ENCODE measurements around the gene APOA4.
A peak's percentile ranks its signal among the peaks of the same experiment; 100 is the strongest.

Gene APOA4

DNA sequence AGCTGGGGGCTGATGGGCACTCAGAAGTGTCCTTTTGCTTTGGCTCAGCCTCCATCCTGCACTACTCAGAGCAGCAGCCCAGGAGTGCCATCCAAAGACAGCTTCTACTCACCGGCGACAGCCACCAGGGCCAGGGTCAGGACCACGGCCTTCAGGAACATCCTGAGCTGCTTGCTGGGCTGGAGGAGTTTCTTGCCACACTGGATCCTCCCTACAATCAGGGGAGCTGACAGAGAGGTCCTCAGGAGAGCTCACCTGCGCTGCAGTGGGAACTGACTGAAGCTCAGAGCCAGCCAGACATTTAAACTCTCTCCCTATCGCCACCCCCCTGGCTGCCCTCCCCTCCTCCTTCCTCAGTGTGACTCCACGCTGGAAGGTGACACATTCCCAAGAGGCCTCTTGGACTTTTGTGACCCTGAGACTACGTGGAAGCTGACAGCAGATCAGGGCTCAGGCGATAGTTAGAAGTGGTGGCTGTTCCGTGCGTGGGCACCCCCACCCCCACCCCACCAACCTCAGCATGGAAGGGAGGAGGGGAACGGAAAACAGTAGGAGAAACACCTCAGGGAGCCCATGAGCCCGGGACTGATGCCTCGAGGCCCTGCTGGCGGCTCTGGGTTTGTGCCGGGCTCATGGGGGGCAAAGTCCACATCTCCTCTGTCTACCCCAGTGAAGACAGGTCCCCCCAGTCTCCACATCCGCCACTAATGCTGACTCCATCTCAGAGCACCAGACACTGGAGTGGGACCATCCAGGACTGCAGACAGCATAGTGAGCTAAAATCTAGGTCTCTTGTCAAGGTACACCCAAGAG, at the start of gene APOA4:
TSS of gene APOA4 (minus strand) at position 274 of the 813 bp plus-strand sequence. CDS start at position 161, 113 bp downstream.
- no peak for DNase-seq (ENCODE audit: low read depth, low spot score)

GRCh38 chr11:116871248-116871647, 48.1 kb upstream of the APOA4 start:
- DNase-seq (ENCODE audit: low read depth, low spot score): peak; percentile 78

DNA sequence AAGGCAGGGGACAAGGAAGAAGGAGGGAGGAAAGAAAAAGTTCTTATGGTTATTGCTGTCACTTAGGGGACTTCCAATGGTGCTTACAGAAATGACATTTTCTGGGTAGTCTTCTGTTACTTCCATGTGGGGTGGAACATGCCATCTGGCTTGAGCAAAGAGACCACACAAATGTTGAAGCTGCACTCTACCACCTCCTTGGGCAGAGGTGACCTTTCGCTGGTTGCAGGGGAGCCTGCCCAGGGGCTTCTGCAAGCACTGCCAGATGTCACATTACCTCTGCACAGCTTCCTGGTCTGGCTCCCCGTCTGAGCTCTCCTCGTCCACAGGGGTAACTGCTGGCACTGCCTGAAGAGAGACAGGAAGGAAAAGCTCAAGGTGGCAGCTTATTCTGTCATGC, 47.0 kb upstream of the APOA4 start:
- DNase-seq (ENCODE audit: low read depth, low spot score): no peak

GRCh38 chr11:116869610-116870009, 46.5 kb upstream of the APOA4 start:
- DNase-seq (ENCODE audit: low read depth, low spot score): no peak

GRCh38 chr11:116868066-116868465, 45.0 kb upstream of the APOA4 start:
- no peak for DNase-seq (ENCODE audit: low read depth, low spot score)

- DNase-seq (ENCODE audit: low read depth, low spot score): no peak
These were observed 44.5 kb upstream of the APOA4 start for GRCh38 chr11:116867619-116868018.

DNA sequence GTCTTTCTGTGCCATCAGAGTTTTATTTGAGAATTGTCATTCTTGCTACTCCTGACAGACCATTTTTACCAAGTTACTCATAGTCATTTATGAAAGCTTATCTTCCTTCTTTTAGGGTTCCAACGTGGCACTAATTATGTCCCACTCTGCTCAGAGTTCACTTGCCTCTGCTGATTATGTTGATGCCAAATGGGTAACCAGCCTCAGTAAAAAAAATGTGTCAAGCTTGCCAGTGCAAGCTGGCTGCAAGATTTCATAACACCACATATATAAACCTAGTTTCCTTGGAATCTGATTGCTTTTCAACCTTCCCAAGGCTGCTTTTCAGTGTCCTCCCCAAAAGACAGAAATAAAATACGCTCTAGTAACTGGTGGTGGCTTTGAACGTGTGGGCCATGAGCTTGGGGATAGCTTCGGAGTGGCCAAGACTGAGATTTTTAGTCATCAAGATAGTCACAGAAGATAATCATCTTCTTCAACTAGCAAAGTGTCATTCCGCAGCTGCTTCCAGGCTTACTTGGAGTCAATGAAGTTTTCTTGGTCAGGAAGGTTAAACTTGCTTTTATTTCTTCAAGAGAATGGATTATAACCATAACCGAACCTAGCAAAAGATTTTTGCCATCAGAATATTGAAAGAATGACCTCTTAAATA, 43.8 kb upstream of the APOA4 start:
- no peak for DNase-seq (ENCODE audit: low read depth, low spot score)

DNA sequence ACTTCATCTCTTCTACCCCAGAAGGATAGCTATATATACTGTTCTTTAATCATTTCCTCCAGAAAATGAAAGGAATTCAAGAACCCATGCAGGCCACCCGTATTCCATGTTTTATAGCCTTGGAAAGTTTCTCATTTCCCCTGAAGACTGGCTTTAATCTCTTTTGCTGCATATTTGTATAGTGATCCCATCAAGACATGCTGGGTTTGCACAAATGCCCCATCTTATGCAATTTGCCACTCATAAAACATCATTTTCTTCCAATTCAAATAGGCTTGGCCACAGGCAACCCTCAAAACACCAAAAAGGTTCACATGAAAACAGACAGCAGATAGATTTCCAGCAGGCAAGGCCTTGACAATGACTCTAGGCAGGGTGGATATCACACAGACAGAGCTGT, 42.6 kb upstream of the APOA4 start:
- DNase-seq (ENCODE audit: low read depth, low spot score): no peak

DNA sequence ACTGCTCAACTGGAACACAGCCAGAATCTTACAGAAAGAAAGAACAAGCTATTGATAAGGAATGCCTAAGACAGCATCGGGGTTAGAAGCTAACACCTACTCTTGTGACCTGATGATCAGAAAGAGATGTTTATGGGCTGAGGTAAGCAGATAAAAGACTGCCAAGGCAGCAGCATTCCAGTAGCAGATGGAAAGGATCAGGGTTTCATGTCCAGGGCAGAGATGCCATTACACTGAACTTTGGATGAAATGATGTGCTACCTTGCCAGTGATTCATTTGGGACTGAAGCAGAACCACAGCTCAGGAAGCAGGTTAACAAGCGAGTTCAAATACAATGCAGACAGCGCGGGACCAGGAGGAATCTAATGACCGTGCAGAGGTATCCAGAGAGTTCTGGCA, 41.4 kb upstream of the APOA4 start:
- no peak for DNase-seq (ENCODE audit: low read depth, low spot score)

DNA sequence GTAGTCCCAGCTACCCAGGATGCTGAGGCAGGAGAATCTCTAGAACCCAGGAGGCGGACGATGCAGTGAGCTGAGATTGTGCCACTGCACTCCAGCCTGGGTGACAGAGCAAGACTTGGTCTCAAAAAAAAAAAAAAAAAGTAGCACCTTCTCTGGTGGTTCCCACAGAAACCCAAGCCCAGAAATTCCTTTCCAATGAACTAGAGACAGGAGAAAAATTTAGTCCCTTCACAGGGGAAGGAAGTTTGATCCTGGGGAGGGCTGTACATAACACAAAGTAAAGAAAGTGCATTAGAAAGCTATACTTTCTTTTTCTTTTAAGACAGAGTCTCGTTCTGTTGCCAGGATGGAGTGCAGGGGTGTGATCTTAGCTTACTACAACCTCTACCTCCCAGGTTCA, 39.8 kb upstream of the APOA4 start:
- peak; percentile 38 for DNase-seq (ENCODE audit: low read depth, low spot score)

GRCh38 chr11:116862185-116862584, 39.1 kb upstream of the APOA4 start:
- no peak for DNase-seq (ENCODE audit: low read depth, low spot score)

GRCh38 chr11:116861539-116861938, 38.4 kb upstream of the APOA4 start:
- DNase-seq (ENCODE audit: low read depth, low spot score): peak; percentile 72

DNA sequence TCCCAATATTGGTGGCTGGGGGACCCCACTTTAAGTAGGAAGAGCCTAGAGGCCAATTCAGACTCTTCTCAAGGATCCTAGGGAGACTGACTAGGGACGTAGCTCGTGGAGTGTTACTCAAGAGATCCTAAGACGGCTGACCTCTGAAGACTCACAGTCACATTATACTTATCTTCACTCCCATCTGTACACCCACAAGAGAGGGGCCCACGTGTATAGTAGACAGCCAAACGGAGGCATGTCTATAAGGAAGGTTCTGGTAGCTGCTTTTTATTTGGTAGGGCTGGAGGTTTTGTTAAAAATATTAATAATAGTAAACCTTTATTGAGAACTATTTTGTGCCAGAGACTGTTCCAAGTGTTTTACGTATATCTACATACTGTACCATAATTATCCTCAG, 37.2 kb upstream of the APOA4 start:
- no peak for DNase-seq (ENCODE audit: low read depth, low spot score)

DNA sequence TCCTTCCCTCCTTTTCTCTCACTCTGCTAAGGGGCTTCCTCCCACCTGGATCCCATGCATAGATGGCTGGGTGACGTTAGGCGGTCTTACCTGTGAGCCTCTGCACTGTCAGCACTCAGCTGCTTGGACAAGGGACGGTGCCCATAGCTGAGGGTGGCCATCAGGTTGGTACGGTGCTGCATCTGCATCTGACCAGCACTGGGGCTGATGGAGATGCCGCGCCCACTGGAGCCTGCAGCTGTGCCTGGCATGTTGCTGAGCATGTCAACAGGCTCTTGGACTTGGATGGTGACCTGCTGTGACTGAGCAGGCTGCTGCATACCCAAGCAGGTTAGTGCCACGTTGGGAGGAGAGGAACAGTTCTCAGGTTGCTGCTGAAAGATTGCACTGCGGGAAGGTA, 36.1 kb upstream of the APOA4 start:
- no peak for DNase-seq (ENCODE audit: low read depth, low spot score)

DNA sequence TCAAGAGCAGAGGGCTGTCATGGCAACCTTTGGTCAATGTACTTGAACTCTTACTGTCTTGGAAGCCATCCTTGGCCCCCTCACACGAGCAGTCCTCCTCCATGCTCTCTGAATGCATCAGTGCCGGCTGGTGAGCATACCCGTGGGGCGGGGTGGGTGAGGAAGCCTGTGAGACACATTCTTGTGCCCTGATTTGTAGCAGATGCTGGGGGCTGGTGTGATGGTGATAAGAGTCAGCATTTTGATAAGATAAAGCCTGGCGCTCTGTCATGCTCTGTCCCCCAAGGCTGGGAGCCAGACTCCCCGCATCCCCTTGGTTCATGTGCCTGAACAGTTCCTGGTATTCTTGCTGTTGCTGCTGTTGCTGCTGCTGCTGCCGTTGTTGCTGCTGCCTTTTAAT, 34.8 kb upstream of the APOA4 start:
- no peak for DNase-seq (ENCODE audit: low read depth, low spot score)

DNA sequence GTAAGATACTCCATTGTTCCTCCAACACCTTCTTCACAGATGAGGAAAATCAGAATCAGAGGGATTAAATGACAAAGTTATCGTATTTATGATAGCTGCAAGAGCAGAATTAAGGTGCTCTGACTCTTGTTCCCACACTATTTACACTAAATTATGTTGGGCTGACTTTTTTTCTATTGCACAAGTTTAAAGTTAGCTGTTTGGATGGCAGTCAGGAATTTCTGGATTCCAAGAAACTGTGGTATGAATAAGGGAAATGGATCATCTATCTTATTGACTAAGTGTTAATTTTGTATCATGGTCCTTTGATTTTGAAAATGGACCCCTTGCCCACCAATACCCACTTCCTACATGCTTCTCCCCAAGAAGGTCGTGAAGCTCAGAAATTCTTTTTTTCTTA, 34.2 kb upstream of the APOA4 start:
- no peak for DNase-seq (ENCODE audit: low read depth, low spot score)

GRCh38 chr11:116856423-116856822, 33.3 kb upstream of the APOA4 start:
- DNase-seq (ENCODE audit: low read depth, low spot score): no peak

DNA sequence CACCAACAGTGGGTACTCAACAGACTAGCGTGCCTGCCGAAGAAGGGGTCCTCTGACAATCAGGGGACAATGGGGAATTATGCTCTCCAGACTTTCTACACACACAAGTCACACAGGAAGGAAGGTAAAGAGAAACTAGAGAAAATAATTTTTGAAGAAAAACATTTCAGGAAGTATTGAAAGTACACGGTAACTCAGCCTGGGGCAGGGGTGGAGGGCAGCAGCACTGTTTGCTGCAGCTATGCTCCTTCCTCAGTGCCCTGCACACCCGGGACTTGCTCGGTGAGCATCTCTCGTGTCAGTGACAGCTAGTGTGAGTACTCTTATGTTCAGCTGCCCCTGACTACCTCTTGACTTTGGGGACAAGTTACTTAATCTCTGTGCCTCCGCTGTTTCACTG, 32.3 kb upstream of the APOA4 start:
- DNase-seq (ENCODE audit: low read depth, low spot score): no peak

DNA sequence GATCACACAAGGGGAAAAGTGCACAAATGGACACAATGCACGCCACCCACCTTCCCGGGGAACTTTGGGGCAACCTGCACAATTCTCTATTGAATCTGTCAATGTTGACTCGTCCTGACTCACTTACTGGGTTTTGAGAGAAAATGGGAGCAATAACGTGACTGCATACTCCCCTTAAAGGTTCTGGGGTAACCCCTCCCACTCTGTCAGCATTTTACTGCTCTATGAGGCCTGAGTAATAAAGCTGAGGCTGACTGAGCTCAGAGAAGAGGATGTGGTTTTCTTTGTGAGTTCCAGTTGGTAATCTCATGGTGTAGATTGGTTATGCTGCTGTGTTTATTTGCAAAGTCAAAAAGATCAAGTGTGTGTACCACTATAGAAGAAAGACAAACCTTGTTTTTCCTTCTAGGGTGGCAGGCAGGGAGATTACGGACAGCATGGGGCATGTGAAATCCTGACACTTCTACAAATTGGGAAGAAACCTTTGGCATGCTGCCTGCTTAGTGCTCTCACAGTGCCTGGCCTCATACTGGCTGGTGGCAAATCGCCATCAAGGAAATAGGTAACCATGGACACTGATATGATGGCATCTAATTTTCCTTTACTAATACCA, 30.5 kb upstream of the APOA4 start:
- peak; percentile 88 for DNase-seq (ENCODE audit: low read depth, low spot score)

DNA sequence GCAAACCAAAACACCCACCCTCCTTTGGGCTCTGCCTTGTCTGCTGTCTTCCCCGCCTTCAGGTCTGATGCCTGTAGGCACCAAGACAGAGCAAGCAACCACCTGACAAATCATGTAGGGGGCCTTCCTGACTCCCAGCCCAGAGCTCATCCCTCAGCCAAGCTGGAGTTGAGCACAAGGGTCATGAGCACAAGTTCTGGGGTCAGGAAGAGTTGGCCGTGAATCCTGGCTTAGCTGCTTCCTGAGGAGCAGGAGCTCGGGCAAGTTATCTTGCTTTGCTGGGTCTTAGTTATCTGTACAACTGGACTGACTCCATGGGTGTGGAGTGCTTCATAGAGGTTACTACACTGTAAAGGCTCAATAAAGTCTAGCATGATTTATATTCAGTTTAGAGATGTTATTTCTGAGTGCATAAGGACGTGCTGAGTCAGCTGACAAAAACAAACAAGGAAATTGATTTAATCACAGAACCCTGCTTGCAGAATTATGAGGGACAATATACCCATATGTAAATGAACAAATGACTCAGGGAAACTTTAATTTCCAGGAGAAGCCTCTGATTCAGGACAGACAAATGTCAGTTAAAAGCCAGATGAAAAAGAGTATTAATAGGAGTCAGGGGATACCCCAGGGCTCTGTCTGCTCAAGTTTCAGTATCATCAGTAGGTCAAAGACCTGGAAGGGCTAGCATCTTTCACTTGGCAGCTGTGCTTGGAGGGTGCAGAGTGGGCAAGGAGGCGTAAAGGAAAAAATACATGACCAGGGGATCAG, 29.3 kb upstream of the APOA4 start:
- peak; percentile 21 for DNase-seq (ENCODE audit: low read depth, low spot score)

GRCh38 chr11:116851626-116852025, 28.5 kb upstream of the APOA4 start:
- DNase-seq (ENCODE audit: low read depth, low spot score): no peak

DNA sequence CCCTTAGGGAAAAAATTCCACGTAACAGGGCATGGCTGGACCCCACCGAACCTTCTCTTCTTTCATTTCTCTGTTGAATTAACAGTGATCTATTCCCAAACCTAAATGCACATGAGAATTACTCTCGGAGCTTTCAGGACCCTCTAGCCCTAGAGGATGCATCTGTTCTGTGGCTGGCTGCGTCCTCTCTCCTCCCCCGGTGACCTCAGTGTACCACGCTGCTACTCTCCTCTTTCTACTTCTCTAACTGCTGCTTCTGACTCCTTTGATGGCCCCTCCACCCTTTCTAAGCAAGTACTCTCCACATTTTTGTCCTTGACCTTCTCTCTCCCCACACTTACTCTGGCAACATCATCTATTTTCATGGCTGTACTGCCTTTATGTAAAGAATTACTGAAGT, 26.4 kb upstream of the APOA4 start:
- DNase-seq (ENCODE audit: low read depth, low spot score): no peak
